Measurements from ENCODE around the gene TATDN2.

The TATDN2 gene

DNA sequence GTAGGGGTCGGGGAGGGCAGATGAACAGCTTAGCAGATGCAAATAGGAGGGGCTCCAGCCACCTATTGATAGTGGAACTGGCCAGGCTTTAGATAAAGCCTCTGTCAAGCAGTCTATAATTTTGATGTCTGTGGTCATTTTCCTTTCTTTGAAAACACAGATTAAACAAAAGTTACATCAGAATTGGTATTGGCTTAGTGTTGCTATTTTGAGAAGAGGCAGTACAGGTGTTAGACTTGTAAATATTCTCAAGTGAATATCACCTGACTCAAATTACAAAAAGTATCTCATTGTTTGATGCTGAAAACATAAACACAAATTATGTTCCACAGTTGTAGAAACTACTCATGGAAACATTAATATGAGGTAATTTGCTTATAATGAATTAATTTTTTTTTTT, 26.3 kb downstream of the TATDN2 start:
- DNase-seq (ENCODE audit: low read depth), result no peak
- TF ChIP-seq, protein P1, sequence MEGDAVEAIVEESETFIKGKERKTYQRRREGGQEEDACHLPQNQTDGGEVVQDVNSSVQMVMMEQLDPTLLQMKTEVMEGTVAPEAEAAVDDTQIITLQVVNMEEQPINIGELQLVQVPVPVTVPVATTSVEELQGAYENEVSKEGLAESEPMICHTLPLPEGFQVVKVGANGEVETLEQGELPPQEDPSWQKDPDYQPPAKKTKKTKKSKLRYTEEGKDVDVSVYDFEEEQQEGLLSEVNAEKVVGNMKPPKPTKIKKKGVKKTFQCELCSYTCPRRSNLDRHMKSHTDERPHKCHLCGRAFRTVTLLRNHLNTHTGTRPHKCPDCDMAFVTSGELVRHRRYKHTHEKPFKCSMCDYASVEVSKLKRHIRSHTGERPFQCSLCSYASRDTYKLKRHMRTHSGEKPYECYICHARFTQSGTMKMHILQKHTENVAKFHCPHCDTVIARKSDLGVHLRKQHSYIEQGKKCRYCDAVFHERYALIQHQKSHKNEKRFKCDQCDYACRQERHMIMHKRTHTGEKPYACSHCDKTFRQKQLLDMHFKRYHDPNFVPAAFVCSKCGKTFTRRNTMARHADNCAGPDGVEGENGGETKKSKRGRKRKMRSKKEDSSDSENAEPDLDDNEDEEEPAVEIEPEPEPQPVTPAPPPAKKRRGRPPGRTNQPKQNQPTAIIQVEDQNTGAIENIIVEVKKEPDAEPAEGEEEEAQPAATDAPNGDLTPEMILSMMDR (IDR thresholded peaks at IDR 0.05; ENCODE audit: control insufficient read depth, insufficient read depth, low read depth, low read length, missing control alignments), result no peak
- H3K4me3 ChIP-seq (ENCODE audit: control insufficient read depth, low read depth, low read length), result no peak overlapping the region

DNA sequence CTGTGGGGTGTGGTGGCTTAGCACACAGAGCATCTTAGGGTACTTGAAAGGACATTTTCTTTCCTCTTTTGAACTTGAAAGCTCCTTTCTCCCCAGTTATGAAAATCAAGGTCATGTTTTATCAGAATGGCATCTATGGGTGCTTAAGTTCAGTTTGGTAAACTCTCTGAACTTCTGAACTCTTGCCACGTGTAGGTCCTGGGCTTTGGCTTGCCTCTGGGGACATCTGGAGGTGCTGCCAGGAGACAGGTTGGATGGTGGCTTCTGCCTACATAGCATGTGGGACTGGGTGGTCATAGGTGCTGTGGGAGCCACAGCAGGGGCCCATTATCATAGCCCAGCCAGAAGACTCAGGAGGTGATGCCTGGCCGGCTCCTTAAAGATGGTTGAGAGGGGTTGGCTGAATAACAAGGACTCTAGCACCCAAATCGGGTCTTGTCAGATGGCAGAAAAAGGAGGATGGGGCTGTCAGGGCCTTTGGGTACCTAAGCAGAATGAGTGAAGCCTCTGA, 28.9 kb downstream of the TATDN2 start:
- TF ChIP-seq, protein P1 (IDR thresholded peaks at IDR 0.05; ENCODE audit: control insufficient read depth, insufficient read depth, low read depth, low read length, missing control alignments), result no peak
- DNase-seq (ENCODE audit: low read depth), result no peak
- H3K4me3 ChIP-seq (ENCODE audit: control insufficient read depth, low read depth, low read length), result no peak overlapping the region

DNA sequence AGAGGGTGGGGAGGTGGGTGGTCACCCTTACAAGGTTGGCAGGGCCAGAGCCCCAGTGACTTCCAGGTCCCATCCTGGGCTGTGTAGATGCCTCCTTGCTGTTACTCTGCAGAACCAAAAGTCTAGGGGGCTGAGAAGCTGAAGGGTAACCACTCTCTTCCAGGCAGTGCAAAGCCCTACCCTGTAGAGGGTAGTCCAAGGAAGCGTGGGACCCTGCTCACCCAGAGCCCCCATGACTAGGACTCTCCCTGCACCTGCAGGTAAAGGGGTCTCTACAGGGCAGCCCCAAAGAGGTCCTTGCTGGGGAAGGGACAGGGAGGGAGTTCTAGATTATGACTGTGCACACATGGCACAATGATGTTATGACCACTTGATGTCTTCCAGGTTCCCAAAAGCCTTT, 30.2 kb downstream of the TATDN2 start:
- no peak for DNase-seq (ENCODE audit: low read depth)
- no peak overlapping the region for H3K4me3 ChIP-seq (ENCODE audit: control insufficient read depth, low read depth, low read length)
- TF ChIP-seq, protein P1 (IDR thresholded peaks at IDR 0.05; ENCODE audit: control insufficient read depth, insufficient read depth, low read depth, low read length, missing control alignments), result no peak

DNA sequence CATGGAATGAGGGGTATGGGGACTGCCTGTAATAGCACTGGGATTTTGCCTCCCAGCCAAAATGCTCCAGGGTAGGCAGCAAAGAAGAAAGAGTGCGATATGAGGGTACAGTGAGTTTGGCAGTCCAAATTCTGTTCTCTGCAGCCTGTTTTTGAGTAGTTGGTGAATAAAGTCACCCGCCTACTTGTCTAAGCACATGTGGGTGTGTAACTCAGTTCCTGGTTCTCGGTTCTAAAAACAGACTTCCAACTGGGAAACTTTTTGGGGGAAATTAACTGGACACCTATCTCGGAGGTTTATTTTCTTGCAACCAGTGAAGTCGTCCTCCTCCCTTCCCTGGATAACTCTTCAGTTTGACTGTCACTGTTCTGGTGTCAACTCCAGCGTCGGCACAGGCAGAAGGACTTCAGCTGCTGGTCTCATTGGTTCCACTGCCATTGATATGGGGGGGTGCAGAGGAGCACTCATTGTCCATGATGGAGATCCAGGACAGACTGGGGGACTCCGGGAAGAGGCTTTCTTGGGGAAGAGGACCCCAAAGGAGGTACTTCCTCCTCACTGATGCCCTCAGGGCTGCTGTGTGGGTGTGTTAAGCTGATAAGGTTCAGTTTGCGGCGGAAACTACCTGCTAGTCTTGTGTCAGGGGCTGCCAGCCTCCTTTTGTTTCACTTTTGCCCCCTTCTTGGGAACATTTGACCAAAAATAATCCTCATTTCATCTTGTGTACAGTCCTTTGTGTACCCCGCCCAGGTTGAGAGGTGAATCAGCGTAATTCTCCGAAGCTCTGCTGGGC, 31.3 kb downstream of the TATDN2 start:
- TF ChIP-seq, protein P1 (IDR thresholded peaks at IDR 0.05; ENCODE audit: control insufficient read depth, insufficient read depth, low read depth, low read length, missing control alignments), result no peak
- no peak for DNase-seq (ENCODE audit: low read depth)

DNA sequence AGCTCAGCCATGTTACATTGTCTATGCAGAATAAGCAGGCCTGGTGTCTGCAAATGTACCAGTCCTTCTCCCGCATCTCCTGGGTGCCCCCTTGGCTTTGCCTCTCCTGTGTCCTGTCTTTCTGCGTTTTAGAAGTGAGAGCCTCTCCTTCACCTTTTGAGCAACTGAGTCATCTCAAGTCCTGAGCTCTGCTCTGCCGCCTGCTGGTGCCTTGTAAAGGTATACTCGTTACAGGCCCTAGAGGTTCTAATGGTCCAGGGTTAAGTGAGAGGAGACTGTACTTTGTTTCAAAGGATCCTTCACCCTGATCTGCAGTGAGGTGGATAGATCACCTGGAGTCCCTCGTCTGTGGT, 31.9 kb downstream of the TATDN2 start:
- TF ChIP-seq, protein P1 (IDR thresholded peaks at IDR 0.05; ENCODE audit: control insufficient read depth, insufficient read depth, low read depth, low read length, missing control alignments), result peak; percentile 26
- no peak overlapping the region for H3K4me3 ChIP-seq (ENCODE audit: control insufficient read depth, low read depth, low read length)
- no peak for DNase-seq (ENCODE audit: low read depth)

More for the DNA sequence above, 31.3 kb downstream of the TATDN2 start:
- H3K4me3 ChIP-seq (ENCODE audit: control insufficient read depth, low read depth, low read length), result no peak overlapping the region

DNA sequence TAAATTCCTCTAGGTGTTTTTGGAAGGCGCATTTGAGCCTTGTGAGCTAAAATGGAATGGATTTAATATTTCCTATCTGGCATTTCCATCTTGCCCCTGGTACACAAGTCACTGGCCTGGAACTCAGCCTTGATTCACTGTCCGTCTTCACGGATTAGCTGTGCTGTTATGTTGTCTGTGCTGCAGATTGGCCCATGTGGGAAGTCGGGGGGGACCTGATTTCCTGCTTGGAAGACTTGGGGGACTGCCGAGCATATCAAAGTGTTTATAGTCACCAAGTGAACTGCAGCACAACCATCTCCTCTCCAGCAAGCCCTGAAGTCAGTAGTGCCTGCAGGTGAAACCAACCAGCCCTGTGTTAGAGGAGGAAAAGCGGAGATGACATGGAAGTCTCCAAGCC, 32.3 kb downstream of the TATDN2 start:
- no peak for DNase-seq (ENCODE audit: low read depth)
- TF ChIP-seq, protein P1 (IDR thresholded peaks at IDR 0.05; ENCODE audit: control insufficient read depth, insufficient read depth, low read depth, low read length, missing control alignments), result no peak
- H3K4me3 ChIP-seq (ENCODE audit: control insufficient read depth, low read depth, low read length), result no peak overlapping the region
